ENCODE measurements around the gene TRAT1.

DNA sequence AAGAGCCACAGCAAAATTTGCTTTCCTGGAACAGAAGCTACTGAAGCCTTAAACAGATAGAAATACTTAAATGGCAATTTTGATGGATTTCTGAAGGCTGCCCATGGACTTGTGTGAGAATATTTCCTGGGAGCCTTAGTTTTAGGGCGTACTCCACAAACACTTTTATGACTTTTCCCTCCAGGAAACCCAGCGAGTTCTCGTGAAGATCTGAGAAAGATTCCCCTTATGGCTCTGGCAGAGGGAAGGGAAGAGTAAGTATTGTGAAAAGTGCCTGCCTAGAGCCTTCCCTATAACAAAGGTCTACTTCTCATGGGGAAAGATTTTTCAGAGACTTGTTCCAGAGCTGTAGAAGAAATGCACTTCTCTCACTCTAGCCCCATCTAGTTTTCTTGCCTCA is 31.1 kb upstream of the TRAT1 start:
- TF ChIP-seq GATA3 (IDR thresholded peaks at IDR 0.05; ENCODE audit: low read depth, low read length) (no peak), GATA2 (IDR thresholded peaks at IDR 0.05; ENCODE audit: low read depth, low read length) (no peak)
